ENCODE measurements around the gene PPP4C.

- TF ChIP-seq POLR2A (IDR thresholded peaks at IDR 0.05) (no peak), CTCF (IDR thresholded peaks at IDR 0.05) (no peak), POLR2AphosphoS5 (IDR thresholded peaks at IDR 0.05) (no peak)
Measured at GRCh38 chr16:30108059-30108850, 32.5 kb downstream of the PPP4C start.
